ENCODE measurements around the gene STMP1. TPM values are rescaled to one million over a fixed set of nuclear protein-coding genes. Genes with fewer than 3 reads are reported as not detected.

STMP1 gene
- total and polyA plus RNA-seq, 2 of the 13 experiments (the other 11 are each of a cell fraction or from before 2014, with no cell fraction given) = 7.2 to 16.2 TPM

DNA sequence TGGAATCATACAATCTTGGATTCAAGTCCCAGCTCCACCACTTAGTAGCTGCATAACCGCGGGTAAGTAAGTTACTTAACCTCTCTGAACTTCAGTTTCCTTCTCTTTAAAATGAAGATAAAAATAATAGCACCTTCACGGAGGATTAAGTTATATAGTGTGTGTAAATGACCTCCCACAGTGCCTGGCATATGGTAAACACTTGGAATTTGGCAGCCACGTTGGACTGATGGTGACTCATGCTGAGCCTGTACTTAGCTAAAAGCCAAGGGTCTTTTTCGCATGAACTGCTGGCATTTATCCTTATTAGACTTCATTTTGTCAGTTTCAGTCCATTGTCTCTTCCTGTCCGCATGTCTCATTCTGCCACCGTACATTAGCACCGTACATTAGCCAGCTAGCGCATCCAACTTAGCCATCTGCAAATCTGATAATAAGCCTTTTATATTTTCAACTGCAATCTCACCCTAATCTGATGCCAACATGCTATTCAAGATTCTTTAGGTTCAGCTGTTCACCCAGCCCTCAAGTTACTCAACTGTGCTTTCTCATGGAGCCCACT, 54.4 kb downstream of the STMP1 start (continued):
- TF ChIP-seq TBX2 (CRISPR knock-in tag; IDR thresholded peaks at IDR 0.05; ENCODE audit: borderline replicate concordance) = no peak
- TF ChIP-seq SOX5 (CRISPR knock-in tag; IDR thresholded peaks at IDR 0.05; ENCODE audit: borderline replicate concordance) = no peak
- TF ChIP-seq NCOA1 (CRISPR knock-in tag; IDR thresholded peaks at IDR 0.05) = no peak
- TF ChIP-seq ZNF652 (CRISPR knock-in tag; IDR thresholded peaks at IDR 0.05; ENCODE audit: borderline replicate concordance, low read depth) = no peak
- TF ChIP-seq, protein P1, sequence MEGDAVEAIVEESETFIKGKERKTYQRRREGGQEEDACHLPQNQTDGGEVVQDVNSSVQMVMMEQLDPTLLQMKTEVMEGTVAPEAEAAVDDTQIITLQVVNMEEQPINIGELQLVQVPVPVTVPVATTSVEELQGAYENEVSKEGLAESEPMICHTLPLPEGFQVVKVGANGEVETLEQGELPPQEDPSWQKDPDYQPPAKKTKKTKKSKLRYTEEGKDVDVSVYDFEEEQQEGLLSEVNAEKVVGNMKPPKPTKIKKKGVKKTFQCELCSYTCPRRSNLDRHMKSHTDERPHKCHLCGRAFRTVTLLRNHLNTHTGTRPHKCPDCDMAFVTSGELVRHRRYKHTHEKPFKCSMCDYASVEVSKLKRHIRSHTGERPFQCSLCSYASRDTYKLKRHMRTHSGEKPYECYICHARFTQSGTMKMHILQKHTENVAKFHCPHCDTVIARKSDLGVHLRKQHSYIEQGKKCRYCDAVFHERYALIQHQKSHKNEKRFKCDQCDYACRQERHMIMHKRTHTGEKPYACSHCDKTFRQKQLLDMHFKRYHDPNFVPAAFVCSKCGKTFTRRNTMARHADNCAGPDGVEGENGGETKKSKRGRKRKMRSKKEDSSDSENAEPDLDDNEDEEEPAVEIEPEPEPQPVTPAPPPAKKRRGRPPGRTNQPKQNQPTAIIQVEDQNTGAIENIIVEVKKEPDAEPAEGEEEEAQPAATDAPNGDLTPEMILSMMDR (CRISPR knock-in tag; IDR thresholded peaks at IDR 0.05) = no peak
- TF ChIP-seq RNF2 (conservative IDR thresholded peaks at IDR 0.05; ENCODE audit: low read depth) = no peak
- no peak for TF ChIP-seq TSC22D2 (CRISPR knock-in tag; IDR thresholded peaks at IDR 0.05; ENCODE audit: borderline replicate concordance)
- no peak for TF ChIP-seq HDAC2 (CRISPR knock-in tag; IDR thresholded peaks at IDR 0.05)
- TF ChIP-seq, protein P2, sequence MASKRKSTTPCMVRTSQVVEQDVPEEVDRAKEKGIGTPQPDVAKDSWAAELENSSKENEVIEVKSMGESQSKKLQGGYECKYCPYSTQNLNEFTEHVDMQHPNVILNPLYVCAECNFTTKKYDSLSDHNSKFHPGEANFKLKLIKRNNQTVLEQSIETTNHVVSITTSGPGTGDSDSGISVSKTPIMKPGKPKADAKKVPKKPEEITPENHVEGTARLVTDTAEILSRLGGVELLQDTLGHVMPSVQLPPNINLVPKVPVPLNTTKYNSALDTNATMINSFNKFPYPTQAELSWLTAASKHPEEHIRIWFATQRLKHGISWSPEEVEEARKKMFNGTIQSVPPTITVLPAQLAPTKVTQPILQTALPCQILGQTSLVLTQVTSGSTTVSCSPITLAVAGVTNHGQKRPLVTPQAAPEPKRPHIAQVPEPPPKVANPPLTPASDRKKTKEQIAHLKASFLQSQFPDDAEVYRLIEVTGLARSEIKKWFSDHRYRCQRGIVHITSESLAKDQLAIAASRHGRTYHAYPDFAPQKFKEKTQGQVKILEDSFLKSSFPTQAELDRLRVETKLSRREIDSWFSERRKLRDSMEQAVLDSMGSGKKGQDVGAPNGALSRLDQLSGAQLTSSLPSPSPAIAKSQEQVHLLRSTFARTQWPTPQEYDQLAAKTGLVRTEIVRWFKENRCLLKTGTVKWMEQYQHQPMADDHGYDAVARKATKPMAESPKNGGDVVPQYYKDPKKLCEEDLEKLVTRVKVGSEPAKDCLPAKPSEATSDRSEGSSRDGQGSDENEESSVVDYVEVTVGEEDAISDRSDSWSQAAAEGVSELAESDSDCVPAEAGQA (IDR thresholded peaks at IDR 0.05; ENCODE audit: low read depth) = no peak
- TF ChIP-seq, protein P2 (CRISPR knock-in tag; IDR thresholded peaks at IDR 0.05; ENCODE audit: borderline replicate concordance) = no peak
- TF ChIP-seq MLLT10 (CRISPR knock-in tag; IDR thresholded peaks at IDR 0.05) = no peak
- no peak for TF ChIP-seq ISL2 (CRISPR knock-in tag; IDR thresholded peaks at IDR 0.05)

Data from HepG2 (cell line).